Fibroblast of skin of right quadriceps (primary cell): Measurements from ENCODE around the gene CDC73.

ENCODE experiments used
- DNase-seq: peaks from one replicate; pipeline ENCODE4 v3.0.0-alpha.2; 2013

Gene CDC73

DNA sequence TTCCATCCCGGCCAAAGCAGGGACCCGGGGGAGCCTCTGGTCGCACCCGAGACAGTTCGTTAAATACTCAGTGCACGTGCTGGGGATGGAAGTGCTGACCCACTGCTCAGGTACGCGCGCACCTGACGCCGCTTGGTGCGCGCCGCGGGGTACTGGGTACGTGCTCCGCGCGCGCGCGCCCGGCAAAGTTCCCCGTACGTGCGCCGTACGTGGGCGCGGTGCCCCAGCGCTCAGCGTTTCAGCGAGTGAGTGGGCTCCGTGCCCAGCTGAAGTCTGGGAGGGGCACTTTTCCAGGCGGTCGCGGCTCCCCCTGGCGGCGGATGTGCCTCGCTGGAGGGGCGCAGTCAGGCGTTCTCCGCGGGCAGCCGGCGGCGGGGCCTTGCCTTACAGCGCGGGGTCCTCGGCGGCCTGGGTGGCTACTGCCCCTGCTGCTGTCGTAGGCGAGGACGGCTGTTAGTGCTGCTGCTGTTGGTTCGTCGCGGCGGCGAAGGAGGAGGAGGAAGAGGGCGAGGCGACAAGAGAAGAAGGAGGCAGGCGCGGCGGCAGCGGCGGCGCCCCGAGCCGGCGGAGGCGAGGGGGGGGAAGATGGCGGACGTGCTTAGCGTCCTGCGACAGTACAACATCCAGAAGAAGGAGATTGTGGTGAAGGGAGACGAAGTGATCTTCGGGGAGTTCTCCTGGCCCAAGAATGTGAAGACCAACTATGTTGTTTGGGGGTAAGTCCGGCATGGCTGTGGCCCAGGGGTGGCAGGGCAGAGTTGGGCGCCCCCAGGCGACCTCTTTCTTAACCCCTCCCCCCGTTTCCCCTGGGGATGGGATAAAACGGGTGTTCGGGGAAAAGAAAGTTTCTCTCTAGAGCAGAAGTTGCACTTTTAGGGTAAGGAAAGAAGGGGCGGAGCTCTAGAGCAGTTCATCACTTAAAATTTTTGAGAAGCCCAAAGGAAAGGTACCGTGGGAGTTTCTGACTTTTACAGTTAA is at the start of gene CDC73:
CDC73 (plus strand) TSS at position 416 of the 978 bp plus-strand sequence; CDS start at position 586, 170 bp downstream.
- DNase-seq: peak; percentile 97

DNA sequence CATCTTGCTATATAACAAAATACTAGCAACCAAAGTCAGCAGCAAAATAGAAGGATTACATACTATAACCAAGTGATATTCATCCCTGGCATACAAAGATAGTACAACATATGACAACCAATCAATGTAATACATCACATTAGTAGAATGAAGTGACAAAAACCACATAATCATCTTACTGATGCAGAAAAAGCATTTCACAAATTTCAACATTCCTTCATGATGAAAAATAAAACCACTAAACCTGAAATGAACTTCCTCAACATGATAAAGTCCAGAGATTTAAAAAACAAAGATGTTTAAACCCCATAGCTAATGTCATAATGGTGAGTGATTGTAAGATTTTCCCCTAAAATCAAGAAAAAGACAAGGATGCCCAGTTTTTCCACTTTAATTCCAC is 43.8 kb upstream of the CDC73 start:
- peak; percentile 34 for DNase-seq

DNA sequence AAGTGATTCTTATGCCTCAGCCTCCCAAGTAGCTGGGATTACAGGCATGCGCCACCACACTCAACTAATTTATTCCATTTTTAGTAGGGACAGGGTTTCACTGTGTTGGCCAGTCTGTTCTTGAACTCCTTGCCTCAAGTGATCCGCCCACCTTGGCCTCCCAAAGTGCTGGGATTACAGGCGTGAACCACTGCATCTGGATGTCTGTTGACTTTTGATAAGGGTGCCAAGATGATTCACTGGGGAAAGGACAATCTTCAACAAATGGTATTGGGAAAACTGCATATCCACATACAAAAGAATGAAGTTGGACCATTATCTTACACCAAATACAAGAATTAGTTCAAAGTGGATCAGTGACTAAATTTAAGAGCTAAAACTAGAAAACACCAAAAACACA is 42.6 kb upstream of the CDC73 start:
- DNase-seq: no peak

DNA sequence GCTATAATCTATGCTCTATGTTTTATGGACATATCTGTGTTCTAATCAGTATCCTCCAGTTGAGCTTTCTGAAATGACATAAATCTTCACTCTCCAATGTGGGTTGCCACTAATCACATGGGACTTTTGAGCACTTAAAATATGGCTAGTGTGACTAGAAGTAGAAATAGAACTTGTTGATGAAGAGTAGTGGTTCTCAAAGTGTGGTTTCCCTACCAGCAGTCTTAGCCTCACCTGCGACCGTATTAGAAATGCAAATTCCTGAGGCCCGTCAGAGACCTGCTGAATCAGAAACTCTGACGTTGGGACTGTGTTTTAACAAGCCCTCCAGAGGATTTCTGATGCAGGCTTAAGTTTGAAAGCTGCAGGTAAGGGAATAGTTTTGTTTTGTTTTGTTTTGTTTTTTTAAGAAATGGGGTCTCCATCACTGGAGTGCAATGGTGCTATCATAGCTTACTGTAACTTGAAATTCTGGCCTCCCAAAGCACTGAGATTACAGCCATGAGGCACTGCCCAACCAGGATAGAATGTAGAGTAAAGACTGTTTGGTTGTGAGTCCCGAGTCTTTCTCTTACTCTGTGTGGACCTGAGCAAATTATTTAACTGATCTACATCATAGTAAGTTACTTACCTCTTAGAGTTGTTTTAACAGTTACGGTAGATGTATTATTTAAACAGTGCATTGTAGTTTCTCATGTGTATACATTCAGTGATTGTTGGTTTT is 38.3 kb upstream of the CDC73 start:
- no peak for DNase-seq

DNA sequence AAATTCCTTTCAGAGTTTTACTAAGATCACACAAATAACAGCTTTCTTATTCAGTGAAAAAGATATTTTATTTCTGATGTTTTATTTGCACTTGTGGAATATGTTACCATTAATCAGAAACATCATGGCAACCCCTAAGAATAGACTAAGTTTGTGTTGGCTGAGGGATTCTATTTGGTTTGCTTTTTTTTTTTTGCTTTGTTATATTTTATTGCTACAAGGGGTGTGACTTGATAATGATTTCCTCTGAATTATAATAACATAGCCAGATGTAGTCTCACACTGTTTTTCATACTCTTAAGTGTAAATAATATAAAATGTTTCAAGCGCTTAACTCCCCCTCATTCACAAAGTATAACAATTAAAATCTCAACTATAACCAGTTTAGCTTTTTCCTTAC is 36.6 kb upstream of the CDC73 start:
- no peak for DNase-seq

DNA sequence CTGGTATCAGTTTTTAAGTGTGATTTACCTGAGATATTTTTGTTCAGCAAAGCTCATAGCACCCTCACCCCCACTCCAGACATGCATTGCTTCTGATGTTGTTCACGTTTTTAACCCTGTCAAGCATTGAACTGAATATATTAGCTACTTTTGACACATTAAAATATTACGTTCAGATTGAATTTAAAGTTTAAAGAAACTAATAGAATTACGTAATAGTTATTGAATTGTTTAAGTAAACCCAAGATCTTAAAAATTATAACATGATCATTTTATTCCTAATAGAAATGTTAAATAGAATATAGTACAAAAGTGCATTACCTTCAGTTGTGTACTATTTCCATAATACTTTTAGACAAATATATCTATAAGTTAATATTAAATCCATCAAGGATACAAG is 35.5 kb upstream of the CDC73 start:
- no peak for DNase-seq

DNA sequence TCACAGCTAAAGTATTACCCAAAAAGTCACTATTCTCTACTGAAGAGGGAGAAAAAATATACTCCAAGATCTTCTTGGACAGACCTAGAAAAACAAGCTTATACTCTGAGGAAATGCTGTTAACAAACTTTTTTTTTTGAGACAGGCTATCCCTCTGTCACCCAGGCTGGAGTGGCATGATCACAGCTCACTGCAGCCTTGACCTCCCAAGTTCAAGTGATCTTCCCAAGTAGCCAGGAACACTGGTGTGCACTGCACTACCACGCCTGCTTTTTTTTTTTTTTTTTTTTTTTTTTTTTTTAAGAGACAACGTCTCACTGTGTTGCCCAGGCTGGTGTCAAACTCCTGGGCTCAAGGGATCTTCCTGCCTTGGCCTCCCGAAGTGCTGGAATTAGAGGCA is 33.9 kb upstream of the CDC73 start:
- no peak for DNase-seq

DNA sequence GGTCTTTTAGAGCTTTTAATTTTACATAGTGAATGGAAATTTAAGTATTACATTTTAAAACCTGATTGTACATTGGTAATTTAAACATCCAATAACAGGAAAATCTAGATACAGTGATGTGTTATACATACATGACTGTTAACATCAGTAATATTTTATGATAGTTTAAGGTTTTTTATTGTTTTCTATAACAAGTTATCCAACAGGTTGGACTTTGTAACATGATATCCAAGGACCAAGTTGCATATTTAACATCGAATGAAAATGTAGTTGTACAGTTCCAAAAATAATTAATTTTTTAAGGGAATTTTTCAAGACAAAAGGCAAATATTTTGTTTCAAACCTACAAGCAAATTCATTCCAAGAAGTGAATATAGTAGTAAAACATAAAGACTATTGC is 31.0 kb upstream of the CDC73 start:
- no peak for DNase-seq

DNA sequence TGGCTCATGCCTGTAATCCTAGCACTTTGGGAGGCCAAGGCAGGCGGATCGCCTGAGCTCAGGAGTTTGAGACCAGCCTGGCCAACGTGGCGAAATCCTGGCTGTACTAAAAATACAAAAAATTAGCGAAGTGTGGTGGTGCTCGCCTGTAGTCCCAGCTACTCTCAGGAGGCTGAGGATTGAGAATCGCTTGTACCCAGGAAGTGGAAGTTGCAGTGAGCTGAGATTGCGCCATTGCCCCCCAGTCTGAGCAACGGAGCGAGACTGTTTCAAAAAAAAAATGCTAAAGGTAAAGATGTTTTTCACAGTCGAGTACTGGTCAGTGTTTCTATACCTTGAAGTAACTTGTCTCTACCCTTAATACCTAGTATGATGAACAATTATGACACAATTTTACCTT is 27.7 kb upstream of the CDC73 start:
- no peak for DNase-seq

DNA sequence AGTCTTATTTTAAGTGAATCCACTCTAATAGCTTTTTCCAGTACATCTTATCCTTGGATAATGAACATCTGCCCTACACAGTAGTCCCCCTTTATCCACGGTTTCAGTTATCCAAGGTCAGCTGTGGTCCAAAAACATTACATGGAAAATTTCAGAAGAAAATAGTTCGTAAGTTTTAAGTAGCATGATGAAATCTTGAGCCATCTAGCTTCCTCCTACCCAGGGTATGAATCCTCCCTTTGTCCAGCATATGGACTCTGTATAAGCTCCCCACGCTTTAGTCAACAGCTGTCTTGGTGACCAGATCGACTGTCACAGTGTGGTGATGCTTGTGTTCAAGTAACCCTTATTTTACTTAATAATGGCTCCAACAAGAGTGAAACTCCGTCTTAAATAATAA is 19.2 kb upstream of the CDC73 start:
- DNase-seq: no peak

DNA sequence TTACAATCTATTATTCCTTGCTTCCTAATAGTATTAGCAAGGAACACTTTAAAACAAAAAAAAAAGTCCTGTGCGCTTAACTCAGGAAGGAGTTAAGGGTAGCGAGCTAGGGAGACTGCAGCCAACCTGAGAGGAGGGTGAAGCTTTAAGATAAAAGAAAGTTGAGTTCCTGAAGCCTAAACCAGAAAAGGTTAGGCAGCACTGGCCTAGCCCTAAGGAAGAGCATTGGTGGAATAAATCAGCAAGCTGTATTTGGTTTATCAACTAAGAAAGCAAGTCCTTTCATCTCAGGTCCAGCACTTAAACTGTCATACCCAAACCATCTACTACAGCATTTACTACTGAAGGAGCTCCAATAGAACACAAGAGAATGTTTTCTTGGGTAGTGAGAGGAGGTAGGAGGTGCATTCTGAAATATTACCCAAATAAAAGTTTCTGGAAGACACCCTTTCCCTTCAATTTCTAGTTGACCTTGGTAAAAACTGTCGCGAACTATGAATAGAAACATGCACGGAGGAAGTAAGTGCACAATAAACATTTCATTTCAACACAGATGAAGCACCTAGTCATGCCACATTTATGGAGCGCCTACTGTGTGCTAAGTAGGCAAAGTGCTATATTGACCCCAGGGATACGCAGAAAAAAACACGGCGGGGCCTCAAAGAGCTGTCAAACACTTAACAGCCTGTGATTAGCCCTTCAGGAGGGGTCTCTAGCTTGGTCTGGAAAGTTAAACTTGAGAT is 17.9 kb upstream of the CDC73 start:
- no peak for DNase-seq

DNA sequence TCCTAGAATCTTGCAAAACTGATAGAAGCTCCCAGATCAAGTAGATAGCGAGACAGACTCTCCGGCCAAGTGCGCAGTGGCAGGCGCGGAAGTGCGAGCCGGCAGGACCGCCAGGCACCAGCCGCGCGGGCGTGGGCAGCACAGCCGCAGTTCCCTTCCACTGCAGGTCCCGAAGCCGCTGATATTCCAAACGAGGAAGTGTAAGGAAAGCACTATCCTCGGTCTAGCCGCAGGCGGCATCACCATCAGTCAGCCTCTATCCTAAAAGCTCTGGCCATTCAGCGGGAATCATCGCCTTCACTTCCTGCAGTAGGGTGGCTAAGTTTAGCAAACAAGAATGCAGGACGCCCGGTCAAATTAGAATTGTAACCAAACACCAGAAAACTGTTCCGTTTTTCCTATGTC is 17.3 kb upstream of the CDC73 start:
- peak; percentile 52 for DNase-seq

DNA sequence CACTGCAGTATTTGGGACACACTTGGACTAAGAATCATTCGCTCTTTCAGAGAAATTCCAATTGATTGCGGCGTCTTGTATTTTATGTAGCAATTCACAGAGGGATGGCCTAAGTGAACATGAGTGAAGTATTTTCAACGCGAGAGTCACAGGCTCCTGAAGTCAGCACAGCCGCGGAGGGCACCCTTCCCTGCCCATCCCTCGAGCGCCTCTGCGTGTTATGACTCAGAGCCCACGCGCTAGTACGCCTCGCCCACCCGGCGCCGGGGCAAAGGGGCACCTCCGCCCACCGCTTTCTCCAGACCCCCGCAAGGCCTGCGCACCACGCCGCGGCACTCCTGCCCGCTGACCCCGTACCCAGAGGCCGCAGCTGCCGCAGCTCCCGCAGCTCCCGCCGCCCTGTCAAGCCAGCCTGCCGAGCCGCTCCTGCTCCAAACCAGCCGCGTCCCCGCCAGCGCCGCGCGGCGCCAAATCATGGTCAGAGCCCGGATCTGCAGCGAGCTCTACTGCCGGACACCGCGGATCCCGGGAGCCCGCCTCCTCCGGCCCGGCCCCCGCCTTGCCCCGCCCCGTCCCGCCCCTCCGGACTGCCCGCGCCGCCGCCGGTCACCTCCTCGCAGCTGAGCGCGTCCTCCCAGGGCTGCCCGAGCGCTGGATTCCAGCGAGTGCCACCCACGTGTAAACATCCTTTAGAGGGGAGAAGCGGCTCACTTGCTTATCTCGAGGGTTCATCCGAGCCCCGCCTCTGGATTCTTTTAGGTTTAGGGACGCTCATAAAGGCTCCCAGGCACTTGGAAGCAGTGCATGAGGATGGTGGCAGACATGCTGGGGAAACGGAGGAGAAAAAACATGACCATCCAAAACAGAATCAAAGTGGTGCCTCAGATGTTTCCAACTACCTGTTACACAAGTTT is 16.7 kb upstream of the CDC73 start, which contains the start of gene GLRX2:
GLRX2 (minus strand) TSS at position 508 of the 914 bp plus-strand sequence; CDS start at position 476, 32 bp downstream.
- DNase-seq: peak; percentile 83

DNA sequence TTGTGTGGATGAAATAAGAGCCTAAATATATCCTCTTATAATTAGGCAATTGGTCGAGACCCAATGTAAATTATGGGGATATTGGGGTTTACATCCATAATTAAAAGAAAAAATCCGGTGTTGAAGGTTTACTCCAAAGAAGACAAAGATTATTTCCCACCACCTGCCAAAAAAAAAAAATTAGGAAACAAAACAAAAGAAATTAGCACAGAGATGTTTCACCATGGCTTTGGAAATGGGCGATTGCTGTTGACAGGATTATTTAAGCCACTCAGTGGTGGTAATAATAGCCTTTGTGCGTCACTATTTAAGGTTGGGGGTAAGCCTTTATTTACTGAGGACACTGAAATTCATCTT is 16.0 kb upstream of the CDC73 start:
- DNase-seq: no peak

DNA sequence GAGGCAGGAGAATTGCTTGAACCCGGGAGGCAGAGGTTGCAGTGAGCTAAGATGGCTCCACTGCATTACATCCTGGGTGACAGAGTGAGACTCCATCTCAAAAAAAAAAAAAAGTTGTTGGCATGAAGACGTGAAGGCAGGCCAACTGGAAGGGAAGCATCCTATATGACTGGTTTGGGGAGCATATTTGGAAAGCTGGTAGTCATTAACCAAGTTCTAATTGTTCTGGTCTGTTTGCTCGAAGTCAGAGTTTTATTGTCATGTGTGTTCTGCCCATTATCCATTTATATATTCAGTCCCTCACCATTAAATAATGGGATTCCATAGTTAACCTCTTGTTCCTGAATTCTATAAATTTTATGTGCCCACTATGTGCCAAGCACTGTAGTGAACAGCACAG is 13.4 kb upstream of the CDC73 start:
- DNase-seq: no peak

DNA sequence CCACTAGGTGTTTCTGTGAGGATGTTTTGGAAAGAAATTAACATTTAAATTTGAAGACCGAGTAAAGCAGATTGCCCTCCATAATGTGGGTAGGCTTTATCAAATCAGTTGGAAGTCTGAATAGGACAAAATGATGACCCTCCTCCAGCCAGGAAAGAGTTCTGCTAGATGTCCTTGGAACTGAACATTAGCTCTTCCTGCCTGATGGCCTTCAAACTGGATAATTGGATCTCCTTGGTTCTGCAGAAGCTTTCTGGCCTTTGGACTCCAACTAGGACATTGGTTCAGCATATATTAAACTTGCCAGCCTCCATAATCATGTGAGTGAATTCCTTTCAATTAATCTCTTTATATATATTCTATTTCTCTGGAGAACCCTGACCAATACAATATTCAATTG is 12.2 kb upstream of the CDC73 start:
- no peak for DNase-seq

DNA sequence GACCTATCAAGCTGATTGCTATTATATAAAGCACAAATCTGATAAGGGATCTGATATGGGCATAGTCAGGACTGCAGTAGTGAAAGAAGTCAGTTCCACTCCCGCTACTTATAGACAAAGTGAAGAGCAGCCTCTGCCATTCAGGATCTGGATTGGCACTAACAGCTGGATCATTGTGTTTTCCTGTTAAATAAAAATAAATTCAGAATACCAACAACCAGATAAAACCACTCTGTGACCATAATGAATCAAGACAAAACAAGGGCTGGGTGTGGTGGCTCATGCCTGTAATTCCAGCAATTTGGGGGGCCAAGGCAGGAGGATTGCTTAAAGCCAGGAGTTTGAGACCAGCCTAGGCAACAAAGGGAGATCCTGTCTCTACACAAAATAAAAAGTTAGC is 11.6 kb upstream of the CDC73 start:
- no peak for DNase-seq

DNA sequence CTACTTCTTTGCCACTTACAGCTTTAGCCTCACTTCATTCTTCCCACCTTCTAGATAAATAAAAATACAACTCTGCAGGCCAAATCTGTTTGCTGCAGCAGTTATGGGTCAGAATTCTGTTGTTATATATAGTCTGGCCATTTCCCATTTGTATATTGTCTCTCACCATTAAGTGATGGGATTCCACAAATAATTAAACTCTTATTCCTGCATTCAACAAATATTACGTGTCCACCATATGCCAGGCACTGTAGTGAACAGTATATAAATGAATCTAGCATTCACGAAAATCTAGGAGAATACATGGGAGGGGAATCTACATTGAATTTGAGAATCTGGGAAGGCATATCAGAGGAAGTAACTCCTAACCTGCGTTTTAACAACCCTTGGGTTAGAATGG is 11.0 kb upstream of the CDC73 start:
- no peak for DNase-seq

DNA sequence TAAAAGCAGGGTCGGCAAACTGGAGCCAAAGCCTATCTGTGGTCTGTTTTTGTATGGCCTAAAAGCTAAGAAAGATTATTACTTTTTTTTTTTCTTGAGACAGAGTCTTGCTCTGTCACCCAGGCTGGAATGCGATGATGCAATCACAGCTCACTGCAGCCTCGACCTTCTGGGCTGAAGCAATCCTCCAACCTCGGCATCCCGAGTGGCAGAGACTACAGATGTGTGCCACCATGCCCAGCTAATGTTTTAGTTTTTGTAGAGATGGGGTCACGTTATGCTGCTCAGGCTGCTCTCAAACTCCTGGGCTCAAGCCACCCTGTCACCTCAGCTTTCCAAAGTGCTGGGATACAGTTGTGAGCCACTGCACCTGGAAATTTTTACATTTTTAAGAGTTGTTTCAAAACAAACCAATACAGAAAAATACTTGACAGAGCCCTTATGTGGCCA is 10.2 kb upstream of the CDC73 start:
- peak; percentile 86 for DNase-seq

DNA sequence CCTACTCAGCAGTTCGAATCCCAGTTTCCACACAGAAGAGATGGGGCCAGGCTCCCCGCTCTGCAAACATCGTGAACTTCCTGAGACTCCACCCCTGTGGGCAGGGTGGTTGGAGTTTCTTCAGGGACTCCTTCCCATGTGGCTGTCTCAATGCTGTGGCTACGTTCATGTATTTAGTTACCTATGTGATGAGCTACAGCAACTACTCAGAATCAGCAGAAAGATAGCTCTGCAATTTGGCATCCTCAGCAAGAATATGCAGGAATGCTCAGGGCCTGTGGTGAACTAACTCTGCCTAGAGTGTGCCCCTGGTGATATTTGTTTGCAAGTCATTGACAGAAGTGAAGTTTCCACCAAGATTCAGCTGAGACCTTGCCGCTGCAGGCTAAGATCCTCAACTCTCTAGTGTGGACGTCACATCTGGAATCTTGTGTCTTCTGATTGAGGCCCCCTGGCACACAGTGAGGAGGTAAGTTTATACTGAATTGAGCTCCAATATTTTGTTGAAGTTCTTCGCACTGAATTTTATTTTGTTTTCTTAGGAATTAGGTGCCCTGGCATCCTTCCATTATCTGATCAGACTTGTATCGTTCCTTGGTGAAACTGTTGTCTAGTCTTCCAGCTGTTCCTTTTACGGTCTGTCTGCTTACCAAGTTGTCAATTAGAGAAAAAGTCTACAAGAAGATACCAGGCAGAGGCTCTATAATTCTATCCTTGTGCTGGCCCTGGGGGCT is 8.4 kb upstream of the CDC73 start:
- no peak for DNase-seq

DNA sequence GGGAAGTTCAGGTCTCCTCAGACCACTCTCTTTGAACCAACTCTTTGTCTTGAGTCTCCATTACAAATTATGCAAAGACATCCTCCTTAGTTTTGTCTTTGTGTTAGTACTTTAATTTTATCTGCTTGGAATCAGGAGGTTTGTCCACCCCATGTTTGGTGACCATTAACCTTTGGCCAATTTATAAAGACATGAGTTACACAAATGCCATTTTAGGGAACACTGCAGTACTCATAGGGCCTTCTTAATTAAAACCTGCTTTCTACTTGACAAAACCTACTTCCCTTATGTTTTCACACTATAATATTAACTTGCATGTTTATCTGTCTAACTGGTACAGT is 7.9 kb upstream of the CDC73 start:
- DNase-seq: no peak
